DMS53 (cell line): ENCODE data around the gene FAM78A.

ENCODE experiments used
- DNase-seq: peaks from one replicate; lab custom pipeline; 2025; lab: John Stamatoyannopoulos, UW

Gene FAM78A

DNA sequence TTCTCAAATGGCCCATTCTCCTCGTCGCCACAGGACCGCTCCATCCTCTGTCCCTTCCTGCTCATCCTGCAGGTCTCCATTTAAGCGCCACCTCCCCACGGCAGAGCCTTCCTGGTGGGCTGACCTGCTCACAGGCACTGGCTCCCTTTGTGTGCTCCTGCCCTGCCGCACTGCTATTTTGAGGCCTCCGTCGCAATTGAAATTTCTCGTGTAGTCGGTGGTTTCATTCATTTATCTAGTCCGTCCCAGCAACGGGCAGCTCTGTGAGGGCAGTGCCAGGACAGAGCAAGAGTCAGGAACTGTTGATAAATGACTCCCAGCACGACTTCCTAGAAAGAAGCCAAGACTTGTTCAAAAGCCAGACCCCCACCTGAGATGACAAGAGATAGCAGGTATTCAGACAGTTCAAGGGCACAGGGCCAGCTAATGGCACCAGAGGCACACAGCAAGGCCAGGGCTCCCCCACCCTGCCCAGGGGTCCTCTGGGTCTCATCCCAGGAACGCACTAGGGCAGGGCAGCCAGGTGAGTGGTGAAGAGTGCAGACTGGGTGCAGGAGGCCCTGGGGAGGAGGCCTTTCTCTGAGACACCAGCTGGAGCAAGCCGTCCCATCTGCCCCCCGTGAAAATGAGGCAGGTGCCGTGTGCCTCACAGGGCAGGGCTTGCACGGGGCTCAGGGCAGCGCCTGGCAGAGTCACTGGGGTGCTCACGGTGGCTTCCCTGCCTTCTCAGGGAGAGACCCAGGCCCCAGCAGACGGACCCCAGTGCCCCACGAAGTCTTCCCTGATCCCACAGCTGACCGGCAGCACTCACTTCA is 36.9 kb downstream of the FAM78A start:
- no peak for DNase-seq

DNA sequence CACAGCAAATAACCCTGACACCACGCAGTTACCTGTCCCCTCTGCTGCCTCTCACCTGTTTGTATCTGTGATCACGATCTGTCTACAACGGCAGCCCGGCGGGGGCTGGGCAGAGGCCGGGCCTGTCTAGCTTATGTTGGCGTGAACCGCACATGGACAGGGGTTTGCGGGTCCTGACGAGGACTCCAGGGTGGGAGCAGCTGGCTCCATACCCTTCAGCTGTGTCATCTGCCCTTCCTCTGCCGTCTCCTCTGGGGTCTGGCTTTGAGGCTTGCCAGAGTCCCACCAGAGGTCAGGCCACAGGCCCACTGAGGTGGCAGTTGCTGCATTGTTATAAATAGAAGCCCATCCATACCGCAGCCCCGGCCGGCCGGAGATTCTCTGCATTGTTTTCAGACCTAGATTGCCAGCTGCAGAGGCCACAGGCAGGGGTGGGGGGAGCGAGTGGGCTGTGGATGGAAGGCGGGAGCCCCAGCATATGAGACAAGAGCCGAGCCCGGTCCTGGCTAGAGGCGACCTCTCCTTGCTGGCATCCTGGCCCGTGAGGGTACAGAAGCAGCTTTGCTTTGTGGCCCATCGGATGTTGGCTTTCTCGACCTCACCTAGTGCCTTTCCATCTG is 37.8 kb downstream of the FAM78A start:
- DNase-seq: peak; percentile 60

DNA sequence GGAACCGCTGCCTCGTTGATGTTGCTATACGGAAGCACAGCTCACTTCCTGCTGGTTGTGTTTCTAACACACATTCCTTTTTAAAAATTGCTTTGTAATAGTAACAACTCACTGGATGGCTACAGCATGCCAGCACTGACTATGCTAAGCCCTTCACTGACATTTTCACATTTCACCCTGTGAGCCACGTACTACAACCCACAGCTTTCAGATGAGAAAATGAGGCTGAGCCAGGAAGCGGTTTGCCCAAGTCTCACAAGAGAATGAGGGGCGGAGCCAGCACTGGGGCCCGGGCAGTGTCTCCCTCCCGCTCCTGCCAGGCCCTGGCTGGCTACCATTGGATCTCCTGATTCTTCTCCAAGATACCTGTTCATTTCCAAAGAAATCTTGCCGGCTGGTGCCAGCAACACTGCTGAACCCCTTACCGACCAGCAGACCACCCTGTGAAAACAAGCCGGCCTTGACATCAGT is 38.3 kb downstream of the FAM78A start:
- DNase-seq: peak; percentile 83

DNA sequence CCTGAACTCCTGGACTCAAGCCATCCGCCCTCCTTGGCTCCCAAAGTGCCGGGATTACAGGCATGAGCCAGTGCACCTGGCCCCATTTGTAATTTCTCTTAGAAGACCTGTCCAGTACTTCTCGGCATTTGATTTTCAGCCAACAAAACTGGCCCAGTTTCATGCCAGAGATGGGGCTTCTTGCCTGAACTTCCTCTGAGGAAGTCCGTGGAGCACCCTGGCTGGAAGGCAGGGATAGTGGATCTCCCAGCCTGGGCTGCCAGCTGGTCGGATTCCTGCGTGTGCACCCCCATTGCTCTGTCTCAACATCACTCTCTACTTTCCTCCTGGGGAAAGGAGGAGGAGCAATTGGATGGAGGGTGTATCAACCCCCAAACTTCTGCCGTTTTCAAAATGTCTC is 39.0 kb downstream of the FAM78A start:
- DNase-seq: no peak

DNA sequence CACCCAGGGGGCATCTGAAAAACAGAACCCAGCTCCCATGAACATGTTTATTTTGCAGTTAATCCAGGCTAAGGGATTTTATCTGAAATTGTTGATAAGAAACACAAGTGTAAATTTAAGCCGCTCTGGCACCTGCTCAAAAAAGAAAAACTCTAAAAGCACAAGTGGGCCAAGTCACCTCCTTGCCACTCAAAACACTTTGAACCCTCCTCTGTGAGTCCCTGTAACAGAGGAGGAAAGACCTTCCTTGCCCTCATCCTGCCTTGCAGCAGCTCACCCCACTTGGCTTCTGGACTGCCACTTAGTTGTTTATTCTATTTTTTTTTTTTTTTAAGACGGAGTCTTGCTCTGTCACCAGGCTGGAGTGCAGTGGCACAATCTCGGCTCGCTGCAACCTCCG is 39.5 kb downstream of the FAM78A start:
- no peak for DNase-seq

DNA sequence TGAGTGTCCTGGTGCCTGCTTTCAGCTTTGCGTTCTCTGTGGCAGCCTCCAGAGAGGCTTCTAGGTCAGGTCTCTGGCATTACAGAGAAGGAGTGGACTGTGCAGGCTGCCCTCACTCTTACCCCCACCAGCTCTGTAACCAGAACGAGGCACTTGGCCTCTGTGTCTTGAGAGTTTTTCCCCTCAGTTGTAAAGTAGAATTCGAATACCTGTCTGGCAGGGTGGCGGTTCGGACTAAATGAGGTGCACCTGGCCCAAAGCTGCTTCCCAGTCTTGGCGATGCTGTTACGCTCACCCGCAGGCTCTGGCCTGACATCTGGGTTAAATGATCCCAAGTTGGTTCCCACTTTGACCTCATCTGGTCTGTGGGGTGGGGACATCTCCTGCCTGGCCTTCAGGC is 40.1 kb downstream of the FAM78A start:
- no peak for DNase-seq

DNA sequence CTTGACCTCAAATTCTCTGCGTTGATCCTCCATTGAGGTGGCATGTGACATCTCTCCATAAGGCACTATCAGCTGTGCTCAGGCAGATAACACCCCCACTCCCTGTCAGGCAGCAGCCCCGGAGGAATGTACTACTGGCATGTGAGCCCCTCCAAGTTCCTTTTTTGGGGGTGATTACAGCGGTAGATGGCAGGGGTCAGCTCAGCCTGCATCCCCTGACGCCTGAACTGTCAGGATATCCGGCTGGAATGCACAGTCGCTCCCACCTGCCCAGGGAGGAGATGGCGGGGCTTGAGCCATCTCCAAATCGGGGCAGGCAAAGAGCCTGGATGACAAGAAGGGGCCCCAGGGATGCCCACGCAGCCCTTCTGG is 40.8 kb downstream of the FAM78A start:
- no peak for DNase-seq

DNA sequence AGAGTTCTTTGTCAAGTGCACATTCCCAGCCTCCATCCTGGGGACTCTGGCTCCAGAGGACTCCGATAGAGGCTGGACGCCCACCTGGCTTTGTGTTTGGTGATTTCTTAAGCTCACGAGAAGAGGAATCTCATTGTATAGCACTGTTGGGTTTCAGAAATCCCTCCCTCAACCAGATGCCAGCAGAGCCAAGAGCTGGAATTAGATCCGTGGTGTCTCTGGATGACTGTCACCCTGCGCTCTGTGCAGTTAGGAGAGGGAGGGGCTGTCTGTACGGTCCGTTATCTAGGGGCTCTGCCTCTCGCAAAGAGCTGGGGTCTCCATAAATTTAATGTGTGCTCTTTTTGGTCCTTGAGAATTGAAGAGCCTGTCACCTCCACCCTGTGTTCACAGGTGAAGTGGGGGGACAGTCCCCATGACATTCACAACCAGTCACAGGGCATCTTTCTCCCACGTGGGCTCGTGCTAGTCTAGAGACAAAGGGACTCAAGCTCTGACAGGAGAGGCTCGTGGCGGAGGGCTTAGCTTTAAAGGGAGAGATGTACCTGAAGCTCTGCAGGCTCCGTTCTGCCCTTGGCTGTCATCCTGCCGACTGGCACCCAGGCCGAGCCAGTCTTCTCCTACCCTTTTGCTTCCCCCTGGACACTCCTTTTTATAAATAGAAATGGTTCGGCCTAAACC is 41.4 kb downstream of the FAM78A start:
- no peak for DNase-seq

DNA sequence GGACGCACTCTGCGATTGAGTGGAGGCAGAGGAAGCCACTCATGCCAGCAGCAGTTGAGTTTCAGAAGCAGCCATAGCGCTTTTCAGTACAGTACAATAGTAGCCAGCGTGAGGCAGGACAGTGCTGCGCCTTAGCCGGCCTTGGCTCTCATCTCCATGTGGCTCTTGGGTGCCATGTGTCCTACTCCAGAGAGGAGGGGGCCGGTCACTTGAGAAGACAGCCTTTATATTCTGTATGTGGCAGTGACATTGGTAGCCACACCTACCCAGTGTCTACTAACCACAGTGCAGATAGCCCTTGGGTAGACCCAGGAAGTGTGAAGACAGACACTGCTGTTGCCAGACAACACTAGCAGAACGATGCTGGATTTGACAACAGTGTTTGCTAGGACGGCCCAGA is 42.3 kb downstream of the FAM78A start:
- no peak for DNase-seq

DNA sequence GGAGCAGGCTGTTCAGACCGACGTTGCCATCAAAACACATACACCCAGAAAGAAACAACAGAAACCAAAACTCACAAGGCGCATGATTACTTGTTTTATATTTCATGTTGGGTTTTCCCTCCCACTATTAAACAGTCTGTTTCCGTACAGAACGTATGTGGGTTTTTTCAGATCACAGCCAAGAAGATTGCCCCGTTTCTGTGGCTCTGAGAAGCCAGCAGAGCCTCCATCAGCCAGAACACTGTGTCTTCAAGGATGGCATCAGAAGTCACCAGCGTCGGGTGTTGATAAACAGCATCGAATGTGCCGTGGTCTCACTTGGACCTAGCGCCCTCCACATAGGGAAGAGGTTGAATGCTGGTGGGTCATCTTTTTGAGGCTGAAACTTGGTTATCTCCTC is 42.8 kb downstream of the FAM78A start:
- DNase-seq: no peak

DNA sequence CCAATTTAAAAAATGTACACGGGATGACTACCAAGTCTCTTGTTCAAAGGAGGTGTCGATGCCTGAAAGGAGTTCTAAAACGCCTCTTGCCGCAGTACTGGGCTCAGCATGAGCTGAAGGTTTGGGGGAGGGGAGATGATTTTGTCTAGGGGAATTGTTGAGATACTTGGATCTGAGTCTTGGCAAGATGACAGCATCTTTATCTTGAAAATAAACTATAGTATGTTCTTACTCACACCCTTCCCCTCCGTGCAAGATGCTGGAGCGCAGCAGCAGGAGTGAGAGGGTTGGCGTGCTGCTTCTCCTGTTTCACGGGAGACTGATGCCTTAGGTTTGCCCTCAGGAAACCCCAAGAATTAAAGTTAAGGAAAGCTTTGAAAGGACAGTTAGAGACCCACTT is 47.3 kb downstream of the FAM78A start:
- no peak for DNase-seq

DNA sequence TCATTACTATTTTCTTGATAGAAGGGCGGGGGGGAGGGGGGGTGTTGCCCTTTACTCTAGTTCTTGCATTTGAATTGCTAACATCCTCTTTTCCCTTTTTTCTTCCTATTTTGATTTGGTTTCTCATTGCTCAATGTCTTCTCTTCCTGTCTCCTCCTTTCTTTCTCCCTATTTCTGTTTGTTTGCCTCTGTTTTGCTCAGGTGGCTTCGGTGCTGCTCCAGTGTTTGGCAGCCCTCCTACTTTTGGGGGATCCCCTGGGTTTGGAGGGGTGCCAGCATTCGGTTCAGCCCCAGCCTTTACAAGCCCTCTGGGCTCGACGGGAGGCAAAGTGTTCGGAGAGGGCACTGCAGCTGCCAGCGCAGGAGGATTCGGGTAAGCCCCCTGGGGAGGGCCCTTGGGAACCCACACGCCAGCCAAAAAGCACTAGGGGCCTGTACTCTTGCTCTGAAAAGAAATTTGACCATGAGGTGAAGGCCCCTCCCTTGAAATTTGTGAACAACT is 48.3 kb downstream of the FAM78A start:
- DNase-seq: no peak

DNA sequence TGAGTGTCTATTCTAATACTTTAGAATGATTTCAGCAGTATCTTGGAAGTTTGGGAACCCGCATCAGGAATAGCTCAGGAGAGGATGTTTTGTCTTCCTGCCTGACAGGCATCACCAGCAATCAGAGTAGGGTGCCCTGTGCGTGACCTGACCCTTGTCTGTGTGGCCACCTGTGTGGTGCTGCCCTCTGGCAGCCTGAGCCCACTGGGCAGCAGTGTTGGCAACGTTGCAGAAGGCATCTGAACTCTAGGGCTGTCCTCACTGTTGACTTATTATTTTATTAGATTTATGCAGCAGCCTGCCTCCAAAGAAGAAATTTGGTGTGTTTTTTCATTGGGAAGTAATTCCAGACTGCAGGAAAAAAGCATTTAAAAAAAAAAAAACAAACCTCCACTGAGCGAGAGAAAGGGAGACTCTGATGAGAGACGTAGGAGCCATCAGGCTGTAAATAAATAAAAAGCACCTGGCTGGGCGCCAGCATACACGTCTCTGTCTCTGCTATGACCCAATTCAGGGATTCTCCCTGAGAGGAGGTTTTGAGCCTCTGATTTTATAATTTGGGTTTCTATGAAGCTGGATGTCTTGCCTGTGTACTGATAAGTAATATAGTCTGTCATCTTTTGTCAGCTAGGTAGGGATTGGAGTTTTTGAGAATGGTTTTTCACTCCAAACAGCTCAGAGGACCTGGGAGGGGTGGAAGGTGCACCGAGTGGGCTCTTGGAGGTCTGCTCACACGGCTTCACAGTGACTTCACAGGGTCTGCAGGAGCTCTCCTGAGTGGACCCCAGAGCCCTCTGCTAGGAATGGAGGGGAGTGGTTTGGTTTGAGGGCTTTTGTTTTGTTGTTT is 49.0 kb downstream of the FAM78A start:
- no peak for DNase-seq

DNA sequence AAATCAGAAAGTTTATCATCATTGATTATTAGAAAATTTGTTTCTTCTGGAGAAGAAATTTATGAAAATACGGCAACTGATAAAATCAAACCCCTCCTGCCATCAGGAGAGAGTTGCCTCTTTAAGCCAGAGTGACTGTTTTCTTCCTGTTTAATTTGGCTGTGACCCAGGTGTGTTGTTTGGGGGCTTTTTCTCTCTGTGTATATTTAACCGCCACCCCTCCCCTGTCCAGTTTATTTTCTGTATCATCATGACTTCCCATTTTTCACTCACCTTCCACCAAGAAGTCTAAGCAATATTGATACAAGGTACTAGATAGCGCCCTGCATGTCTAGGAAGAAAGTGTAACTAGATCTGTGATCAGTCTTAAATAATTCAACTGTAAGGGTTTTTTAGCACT is 50.1 kb downstream of the FAM78A start:
- no peak for DNase-seq

DNA sequence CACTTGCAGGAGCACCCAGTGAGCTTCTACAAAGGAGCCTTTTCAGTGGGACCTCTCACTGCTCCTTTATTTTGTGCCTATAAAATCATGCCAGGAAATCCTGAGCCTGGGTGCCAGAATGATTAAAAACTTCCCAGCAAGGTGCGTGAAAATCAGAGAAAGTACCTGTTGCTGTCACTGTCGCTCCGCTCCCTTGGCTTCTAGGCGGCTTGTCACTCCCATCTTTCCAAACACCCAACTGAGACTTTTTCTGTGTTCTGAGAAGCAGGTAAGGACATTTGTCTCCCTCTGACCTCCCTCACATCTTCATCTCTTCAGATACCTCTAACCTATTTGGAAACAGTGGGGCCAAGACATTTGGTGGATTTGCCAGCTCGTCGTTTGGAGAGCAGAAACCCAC is 53.9 kb downstream of the FAM78A start:
- no peak for DNase-seq

DNA sequence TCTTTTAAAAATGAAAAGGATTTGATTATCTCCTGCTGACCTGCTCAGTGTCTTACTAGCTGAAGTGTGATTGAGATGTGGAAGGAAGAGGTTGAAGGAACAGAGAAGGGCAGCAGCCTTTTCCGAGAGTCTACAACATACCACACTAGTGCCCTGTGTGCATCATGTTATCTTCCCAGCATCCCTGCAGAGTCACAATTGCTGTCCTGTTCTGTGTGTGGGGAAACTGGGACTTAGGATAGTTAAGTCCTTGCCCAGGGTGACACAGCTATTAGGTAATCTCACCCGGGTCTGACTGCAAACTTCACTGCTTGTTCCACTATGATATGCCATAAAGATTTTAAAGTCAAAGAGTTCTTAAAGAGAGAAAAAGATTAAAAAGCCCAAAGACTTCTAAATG is 55.8 kb downstream of the FAM78A start:
- DNase-seq: no peak

DNA sequence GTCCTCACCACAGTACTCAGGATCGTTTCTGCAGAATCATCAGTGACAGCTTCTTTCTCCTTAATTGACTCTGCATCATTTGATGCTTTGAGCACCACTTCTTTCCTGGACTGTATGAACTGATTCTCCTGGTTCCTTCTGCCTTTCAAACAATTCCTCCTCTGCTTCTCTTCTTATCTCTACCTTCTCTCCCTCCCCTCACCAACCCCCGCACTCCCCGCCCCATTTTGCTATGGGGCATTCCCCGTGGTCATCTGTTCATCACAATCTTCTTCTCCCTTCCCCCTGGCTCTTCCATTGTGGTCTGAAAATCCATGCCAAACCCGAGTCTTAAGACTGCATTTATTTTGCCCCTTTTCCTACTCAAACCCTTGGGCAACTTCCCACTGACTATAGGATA is 57.9 kb downstream of the FAM78A start:
- no peak for DNase-seq

DNA sequence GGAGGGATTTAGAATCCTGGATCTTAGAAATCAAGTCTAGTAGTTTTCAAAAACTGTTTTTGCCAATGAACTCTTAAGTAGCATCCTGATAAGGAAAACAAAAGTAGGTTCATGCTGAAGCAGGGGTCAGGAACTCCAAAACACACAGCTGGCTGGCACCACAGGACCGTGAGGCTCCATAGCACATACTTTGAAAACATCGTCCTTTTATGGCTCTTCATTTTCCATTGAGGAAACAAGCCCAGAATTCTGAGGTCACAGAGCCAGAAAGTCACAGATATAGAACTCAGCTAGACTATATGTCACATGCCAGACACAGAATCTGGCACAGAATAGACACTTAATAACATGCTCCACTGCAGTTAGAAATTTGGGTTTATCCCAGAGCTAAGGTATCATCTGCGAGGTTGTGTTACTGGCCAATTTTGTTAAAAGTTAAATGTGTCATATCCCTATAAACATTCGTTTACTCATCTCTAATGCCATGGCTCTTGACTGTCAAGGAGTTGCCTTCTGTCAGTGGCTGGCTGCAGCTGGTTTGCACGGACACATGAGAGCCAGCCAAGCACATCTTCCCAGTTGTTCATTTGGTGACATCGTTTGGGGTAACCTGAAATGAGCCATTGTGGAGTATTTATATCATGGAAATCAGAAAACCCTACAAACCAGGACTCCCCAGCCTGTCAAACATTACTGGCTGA is 58.8 kb downstream of the FAM78A start:
- peak; percentile 72 for DNase-seq

DNA sequence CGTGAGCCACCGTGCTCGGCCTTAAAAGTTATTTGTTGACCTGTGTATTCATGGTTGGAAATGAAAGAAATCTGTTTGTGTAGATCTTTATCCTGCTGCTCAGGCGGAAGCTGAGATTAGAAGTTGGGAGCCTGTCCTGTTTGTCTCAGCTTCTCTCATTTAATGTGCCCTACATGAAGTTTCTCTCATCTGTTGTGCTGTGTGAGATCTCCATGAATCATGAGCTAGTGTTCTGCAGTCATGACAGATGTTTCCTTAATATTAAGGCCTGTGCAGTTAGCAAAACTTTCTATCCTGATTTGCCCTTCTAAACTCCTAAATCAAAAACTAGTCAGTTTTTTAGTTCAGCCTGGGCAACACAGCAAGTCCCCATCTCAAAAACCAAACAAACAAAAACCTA is 59.5 kb downstream of the FAM78A start:
- no peak for DNase-seq

DNA sequence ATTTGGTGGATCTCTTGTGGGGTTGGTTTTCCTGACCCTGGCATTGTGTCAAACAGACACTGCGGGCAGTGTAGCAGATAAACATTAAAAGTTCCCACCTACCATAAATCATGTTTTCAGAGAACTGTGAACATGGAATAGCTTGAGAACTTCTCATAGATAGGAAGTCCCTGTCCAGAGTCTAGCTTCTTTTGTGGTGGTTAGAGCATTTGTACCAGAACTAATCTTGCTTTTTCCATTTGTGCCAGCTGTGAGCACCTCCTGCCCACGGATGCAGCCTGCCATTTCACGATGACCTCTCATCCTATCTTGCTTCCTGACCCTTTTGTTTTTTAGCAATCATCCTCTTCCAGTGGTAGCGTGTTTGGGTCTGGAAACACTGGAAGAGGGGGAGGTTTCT is 61.4 kb downstream of the FAM78A start:
- no peak for DNase-seq

DNA sequence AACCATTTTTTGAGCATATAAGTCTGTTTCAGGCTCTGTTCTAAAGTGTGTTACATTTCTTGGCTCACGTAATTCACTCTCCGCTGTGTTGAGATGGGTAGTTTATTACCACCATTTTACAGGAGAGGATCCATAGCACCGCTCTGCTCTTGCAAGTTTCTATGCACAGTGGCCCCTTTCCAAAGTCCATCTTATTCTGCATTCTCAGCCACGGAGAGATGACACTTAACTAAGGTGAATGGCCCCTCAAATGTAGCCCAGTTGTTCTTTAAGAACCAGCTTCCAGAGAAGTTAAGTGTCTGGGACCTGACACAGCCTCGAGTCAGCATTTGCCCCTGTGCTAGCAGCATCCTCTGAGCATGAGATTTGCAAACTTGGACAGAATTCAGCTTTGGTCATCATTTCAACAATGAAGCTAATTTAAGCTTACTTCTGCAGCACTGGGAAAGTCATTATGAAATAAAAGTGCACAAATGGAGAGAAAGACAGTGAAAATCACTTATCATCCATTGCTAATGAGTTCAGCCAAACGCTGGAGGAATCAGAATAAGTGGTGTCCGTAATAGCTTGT is 61.9 kb downstream of the FAM78A start:
- no peak for DNase-seq
